ENCODE data around the gene KRABD2.
"Not testable (repeated sequence)": the region's sequence is repeated elsewhere in the genome, so short reads cannot be mapped to it uniquely, and the experiment has no call there.

The KRABD2 gene

GRCh38 chr17:8401107-8401506, 24.6 kb upstream of the KRABD2 start:
- no peaks in the 10 kb centered on the region for H3K4me1 Mint-ChIP-seq
- H3K4me3 Mint-ChIP-seq, result no peak overlapping the region
- no peaks in the 10 kb centered on the region for H3K36me3 Mint-ChIP-seq
- peaks cover 17% of the 10 kb centered on the region for H3K27me3 Mint-ChIP-seq
- no peak overlapping the region for H3K27ac Mint-ChIP-seq
- H3K9me3 Mint-ChIP-seq, result no peaks in the 10 kb centered on the region

GRCh38 chr17:8398980-8399379, 22.5 kb upstream of the KRABD2 start:
- H3K36me3 Mint-ChIP-seq, result no peaks in the 10 kb centered on the region
- H3K4me1 Mint-ChIP-seq, result peaks cover 3% of the 10 kb centered on the region
- peaks cover 17% of the 10 kb centered on the region for H3K27me3 Mint-ChIP-seq
- no peak overlapping the region for H3K4me3 Mint-ChIP-seq
- H3K27ac Mint-ChIP-seq, result no peak overlapping the region
- no peaks in the 10 kb centered on the region for H3K9me3 Mint-ChIP-seq

DNA sequence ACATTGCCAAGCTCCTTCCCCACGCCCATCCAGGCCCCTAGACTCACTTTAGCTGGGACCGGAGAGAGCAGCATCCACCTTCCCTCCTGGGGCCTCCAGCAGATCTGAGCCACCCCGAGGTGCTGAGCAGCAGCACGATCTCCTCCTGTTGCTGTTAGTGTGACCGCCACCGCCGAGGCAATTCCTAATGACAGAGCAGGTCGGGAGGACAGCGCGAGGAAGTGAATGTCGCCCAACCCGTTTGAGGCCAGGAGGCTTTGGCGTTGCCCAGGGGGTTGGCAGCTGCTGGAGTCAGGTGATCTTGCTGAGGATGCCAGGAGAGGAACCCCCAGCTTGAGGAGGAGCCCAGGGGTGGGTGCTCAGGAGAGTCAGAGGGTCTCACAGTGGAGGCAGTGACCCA, 21.1 kb upstream of the KRABD2 start, which contains the start of gene RNF222:
RNF222 (minus strand) TSS at position 192 of the 400 bp plus-strand sequence. CDS start 4,366 bp downstream, outside the sequence.
- no peaks in the 10 kb centered on the region for H3K36me3 Mint-ChIP-seq
- peaks cover 15% of the 10 kb centered on the region for H3K27me3 Mint-ChIP-seq
- no peak within 1 kb of the TSS for H3K27ac Mint-ChIP-seq

DNA sequence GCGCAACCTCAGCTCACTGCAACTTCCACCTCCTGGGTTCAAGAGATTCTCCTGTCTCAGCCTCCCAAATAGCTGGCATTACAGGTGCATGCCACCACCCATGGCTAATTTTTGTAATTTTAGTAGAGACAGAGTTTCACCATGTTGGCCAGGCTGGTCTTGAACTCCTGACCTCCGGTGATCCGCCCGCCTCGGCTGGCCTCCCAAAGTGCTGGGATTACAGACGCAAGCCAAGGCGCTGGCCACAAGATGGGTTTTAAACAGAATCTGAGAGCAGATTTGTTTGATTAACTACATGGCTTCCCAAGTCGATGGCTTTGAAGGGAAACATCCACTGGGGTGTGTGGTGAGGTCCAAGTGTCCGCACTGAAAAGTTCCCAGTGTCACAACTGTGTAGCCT, 18.0 kb upstream of the KRABD2 start:
- H3K4me3 Mint-ChIP-seq, H3K36me3 Mint-ChIP-seq, H3K9me3 Mint-ChIP-seq: not testable (repeated sequence)

More for the DNA sequence above, 21.1 kb upstream of the KRABD2 start, which contains the start of gene RNF222:
- Mint-ChIP-seq H3K9me3 (no peaks in the 10 kb centered on the region), H3K4me1 (peaks cover 10% of the 10 kb centered on the region), H3K4me3 (no peak within 1 kb of the TSS)

DNA sequence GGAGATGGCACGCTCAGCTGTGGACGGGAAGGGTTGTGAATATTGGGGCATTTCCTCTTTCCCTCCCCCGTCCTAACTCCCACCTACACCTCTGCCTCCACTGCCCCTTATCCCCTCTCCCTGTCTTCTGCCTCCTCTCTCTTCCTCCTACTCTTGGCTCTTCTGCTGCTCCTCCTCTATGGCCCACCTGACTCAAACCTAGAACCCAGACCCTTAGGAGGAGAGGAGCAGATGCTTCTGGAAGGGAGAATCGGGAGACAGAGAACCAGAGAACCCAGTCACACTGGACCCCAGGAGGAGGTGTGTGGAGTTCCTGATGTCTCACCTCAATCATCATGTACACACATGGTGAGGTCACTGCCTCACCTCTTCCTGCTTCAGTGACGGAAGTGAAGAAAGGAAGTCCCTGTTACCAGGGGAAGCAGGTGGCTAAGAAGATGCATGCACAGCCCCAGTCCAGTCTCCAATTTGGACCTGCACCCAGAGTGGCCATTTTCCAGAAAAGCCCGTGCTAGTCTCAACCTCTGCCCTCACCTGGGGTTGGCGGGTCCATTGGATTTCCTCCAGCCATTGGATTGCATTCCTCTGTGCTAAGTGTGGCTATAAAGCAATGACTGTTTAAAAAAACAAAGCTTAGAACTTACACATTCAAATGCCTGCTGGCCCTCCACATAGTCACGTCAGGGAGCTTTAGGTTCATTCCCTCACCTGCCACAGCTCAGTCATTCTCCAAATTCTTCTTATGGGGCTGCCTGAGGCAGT, 17.1 kb upstream of the KRABD2 start:
- H3K36me3 Mint-ChIP-seq, result no peaks in the 10 kb centered on the region
- peaks cover 4% of the 10 kb centered on the region for H3K27me3 Mint-ChIP-seq
- no peak overlapping the region for H3K4me3 Mint-ChIP-seq
- peak overlapping the region; percentile 79 for H3K27ac Mint-ChIP-seq
- peaks cover 13% of the 10 kb centered on the region for H3K4me1 Mint-ChIP-seq
- no peaks in the 10 kb centered on the region for H3K9me3 Mint-ChIP-seq

More for the DNA sequence above, 18.0 kb upstream of the KRABD2 start:
- H3K27me3 Mint-ChIP-seq, H3K27ac Mint-ChIP-seq: not testable (repeated sequence)
- H3K4me1 Mint-ChIP-seq, result peaks cover 13% of the 10 kb centered on the region

DNA sequence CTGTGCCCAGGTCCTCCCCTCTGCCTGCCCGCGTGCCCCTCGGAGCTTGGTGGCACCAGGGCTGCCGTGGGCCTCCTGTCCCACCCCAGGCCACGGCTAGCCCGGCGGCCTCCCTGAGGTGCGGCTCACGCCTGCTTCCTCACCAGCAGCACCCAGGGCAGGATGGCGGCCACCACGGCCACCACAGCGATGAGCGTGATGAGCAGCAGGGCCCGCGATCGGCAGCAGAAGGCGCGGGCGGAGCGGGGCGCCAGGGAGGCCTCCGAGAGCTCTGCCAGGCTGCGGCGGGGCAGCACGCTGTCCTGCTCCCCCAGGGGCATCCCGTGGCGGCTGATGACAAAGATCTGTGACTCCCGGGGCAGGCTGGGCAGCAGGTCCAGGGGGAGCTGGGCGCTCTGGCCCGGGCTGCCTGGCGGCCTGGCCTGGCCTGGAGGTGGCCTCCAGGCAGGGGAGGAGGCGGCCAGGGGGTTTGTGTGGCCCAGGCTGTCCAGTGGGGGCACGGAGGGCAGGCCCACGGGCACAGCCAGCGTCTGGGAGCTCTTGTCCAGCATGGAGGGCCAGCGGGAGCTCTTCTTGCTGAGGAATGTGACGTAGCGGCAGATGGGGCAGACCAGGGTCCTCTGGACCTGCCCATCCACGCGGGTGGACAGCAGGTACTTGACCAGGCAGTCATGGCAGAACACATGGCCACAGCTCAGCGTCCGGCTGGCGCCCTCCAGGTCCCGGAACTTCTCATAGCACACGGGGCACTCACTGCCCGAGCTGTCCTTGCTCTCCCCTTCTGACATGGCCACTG, 16.4 kb upstream of the KRABD2 start:
- H3K4me3 Mint-ChIP-seq, result no peak overlapping the region
- H3K9me3 Mint-ChIP-seq, result no peaks in the 10 kb centered on the region
- H3K4me1 Mint-ChIP-seq, result peaks cover 13% of the 10 kb centered on the region
- H3K27me3 Mint-ChIP-seq, result peaks cover 2% of the 10 kb centered on the region
- H3K36me3 Mint-ChIP-seq, result no peaks in the 10 kb centered on the region
- H3K27ac Mint-ChIP-seq, result no peak overlapping the region

DNA sequence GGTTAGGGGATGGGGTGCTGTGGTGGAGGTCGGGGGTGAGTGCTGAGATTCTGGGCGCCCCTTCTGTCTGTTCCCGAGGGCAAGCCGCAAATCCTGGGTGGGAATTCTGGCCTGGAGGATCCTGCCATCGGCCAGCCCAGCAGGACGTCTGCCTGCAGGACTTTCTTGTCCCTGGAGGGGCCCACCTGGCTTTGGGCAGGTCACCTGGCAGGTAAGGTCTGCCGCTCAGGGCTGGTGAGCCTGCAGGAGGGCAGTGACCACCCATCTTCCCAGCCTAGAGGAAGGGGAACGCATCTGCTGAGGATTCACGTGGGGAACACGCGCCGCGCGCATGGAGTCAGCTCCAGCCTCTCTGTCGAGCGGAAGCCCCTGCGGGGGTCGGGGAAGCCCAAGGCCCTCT, 15.8 kb upstream of the KRABD2 start:
- Mint-ChIP-seq H3K27me3 (no peaks in the 10 kb centered on the region), H3K9me3 (no peaks in the 10 kb centered on the region), H3K4me1 (peaks cover 13% of the 10 kb centered on the region), H3K27ac (no peak overlapping the region), H3K36me3 (no peaks in the 10 kb centered on the region), H3K4me3 (no peak overlapping the region)

GRCh38 chr17:8391711-8392110, 15.2 kb upstream of the KRABD2 start:
- Mint-ChIP-seq H3K36me3 (no peaks in the 10 kb centered on the region), H3K27ac (no peak overlapping the region)

GRCh38 chr17:8387914-8388651, 11.6 kb upstream of the KRABD2 start:
- Mint-ChIP-seq H3K9me3 (no peaks in the 10 kb centered on the region), H3K4me1 (peaks cover 20% of the 10 kb centered on the region), H3K27me3 (no peaks in the 10 kb centered on the region), H3K36me3 (peaks cover under 1% of the 10 kb centered on the region), H3K4me3 (no peak overlapping the region), H3K27ac (no peak overlapping the region)

More at GRCh38 chr17:8391711-8392110, 15.2 kb upstream of the KRABD2 start:
- Mint-ChIP-seq H3K4me1 (peaks cover 15% of the 10 kb centered on the region), H3K4me3 (no peak overlapping the region), H3K9me3 (no peaks in the 10 kb centered on the region), H3K27me3 (no peaks in the 10 kb centered on the region)

DNA sequence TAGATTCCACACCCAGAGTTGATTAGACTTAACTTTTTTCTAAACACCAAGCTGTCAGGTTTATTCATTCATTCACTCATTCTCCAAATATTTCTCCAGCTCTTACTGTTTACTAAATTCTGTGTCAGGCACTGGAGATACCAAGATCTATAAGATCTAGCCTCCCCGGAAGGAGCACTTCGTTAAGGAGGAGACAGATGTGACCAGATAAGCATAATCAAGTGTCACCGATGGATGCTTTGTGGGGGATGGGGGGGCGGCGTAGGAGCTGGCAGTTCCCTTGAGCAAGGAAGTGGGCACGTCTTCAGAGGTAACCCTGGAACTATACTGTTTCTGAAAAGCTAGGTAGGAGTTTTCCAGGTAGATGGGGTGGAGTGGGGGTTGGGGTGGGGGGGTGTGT, 10.3 kb upstream of the KRABD2 start:
- Mint-ChIP-seq H3K27me3 (no peaks in the 10 kb centered on the region), H3K36me3 (peaks cover 11% of the 10 kb centered on the region), H3K4me1 (peaks cover 20% of the 10 kb centered on the region), H3K27ac (peak overlapping the region; percentile 56), H3K4me3 (peak overlapping the region; percentile 9), H3K9me3 (no peaks in the 10 kb centered on the region)

- Mint-ChIP-seq H3K27ac (peak overlapping the region; percentile 83), H3K9me3 (no peaks in the 10 kb centered on the region), H3K36me3 (peaks cover 21% of the 10 kb centered on the region), H3K4me1 (peaks cover 34% of the 10 kb centered on the region), H3K27me3 (no peaks in the 10 kb centered on the region), H3K4me3 (peak overlapping the region; percentile 100)
Measured at GRCh38 chr17:8384801-8385378, 8.4 kb upstream of the KRABD2 start.

DNA sequence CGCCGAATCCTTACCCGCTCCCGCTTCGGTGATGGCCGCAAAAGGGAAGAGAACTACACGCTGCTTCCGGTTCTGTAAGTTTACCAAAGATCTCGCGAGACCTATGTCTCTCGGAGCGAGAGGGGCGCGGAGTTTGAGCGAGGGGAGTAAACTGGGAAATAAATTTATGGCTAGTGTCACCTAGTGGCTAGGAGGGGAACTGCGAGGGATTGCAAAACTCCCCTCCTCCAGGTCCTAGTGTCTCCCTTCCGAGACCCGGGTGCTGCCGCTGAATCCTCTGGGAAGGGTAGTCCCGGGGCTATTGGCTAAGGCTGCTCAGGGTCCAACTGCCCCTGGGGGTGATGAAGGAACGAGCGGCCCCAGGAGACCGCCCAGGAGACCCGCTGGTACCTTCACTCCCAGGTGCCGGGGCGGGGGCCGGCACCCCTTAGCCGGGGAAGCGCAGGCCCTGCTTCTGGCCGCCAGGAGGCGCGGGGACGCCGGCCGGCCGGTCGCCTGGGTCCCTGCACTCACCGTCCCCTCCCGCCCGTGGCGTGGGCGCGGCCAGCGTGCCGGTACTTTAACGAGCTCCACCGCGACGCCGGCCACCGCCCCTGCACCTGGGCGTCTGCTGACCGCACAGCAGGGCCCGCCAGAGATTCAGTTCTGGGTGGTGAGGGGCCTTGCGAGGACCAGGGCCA, 6.8 kb upstream of the KRABD2 start, which contains the start of gene RPL26:
RPL26 (minus strand) TSS at position 51 of the 680 bp plus-strand sequence. CDS start 883 bp downstream, outside the sequence.
- Mint-ChIP-seq H3K27ac (peak within 1 kb of the TSS; percentile 98), H3K4me3 (peak within 1 kb of the TSS; percentile 100), H3K27me3 (no peaks in the 10 kb centered on the region), H3K4me1 (peaks cover 46% of the 10 kb centered on the region), H3K36me3 (peaks cover 27% of the 10 kb centered on the region), H3K9me3 (no peaks in the 10 kb centered on the region)

DNA sequence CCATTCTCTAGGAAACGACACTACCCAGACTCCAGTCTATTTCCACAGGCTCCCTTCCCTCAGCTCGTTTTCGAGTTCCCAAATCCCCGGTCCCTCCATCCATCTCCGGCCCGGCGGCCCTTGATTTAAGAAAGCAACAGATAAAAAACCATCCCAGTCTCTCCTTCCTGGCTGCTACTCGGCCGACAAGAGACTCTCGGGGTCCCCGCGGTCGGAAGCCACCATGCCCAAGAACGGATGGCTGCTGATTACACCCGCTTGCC, 6.3 kb upstream of the KRABD2 start:
- Mint-ChIP-seq H3K27me3 (no peaks in the 10 kb centered on the region), H3K27ac (peak overlapping the region; percentile 98), H3K4me3 (peak overlapping the region; percentile 100), H3K9me3 (no peaks in the 10 kb centered on the region), H3K36me3 (peaks cover 27% of the 10 kb centered on the region), H3K4me1 (peaks cover 48% of the 10 kb centered on the region)

DNA sequence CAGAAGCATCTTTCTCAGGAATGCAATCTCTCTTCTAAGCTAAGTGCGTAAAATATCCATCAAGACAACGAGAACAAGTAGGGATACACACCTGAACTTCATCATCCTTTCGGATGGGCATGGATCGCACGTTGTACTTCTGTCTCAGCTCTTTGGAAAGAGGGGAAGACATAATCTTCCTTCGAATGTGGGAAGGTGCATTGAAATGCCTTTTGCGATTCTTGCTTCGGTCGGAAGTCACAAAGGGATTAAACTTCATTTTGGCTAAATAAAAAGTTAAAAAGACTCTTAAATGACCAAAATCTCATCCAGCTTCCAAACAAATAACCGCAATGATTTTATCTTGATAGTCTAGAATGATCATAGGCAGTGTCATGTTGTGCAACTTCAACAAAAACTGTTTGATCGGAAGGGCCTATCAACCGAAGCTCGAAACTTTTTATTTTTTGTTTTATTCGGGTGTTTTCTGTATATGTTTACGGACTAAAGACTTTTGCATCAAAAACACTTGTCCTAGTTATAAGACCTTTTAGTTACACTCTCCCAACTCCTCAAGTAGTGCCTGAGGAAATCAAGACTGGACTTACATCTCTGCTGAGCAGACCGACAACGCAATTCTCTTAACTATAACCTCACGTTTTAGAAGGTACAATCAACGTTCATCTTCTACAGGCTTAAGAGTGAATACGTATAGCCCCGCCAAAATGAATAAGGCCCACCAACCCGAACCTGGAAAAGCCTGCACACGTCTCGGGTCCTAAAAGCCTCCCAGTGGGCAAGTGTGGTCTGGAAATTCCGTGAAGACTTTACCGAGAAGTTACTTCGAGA, 5.8 kb upstream of the KRABD2 start:
- H3K36me3 Mint-ChIP-seq, result peaks cover 30% of the 10 kb centered on the region
- no peaks in the 10 kb centered on the region for H3K27me3 Mint-ChIP-seq
- peak overlapping the region; percentile 98 for H3K27ac Mint-ChIP-seq
- peak overlapping the region; percentile 100 for H3K4me3 Mint-ChIP-seq
- H3K4me1 Mint-ChIP-seq, result peaks cover 54% of the 10 kb centered on the region
- H3K9me3 Mint-ChIP-seq, result no peaks in the 10 kb centered on the region
